Sigmoid colon (tissue), 7 donors: ENCODE measurements around the gene ACVR2A. TPM values are rescaled to one million over a fixed set of nuclear protein-coding genes. Genes with fewer than 3 reads are reported as not detected.
A peak's percentile ranks its signal among the peaks of the same experiment; 100 is the strongest.

Source experiments
- DNase-seq: peaks from one replicate; pipeline ENCODE4 v3.0.0-alpha.2; 2019
- H3K27ac ChIP-seq, 4 donors: fragments of 200-600 bp; sonication (generic); one replicate each; pipeline ENCODE4 v1.5.1; 2016 to 2019; ENCODE audit warnings: mild to moderate bottlenecking in 1 of 4
- H3K27me3 ChIP-seq, 3 donors: fragments of 200-600 bp; sonication (generic); one replicate each; pipeline ENCODE4 v1.5.1; 2019; ENCODE audit warnings: mild to moderate bottlenecking in 1 of 3
- H3K36me3 ChIP-seq, 4 donors: fragments of 200-600 bp; sonication (generic); one replicate each; pipeline ENCODE4 v1.5.1; 2016 to 2019
- H3K4me1 ChIP-seq, 4 donors: fragments of 200-600 bp; sonication (generic); one replicate each; pipeline ENCODE4 v1.5.1; 2017 to 2019
- H3K4me3 ChIP-seq, 4 donors: fragments of 200-600 bp; sonication (generic); one replicate each; pipeline ENCODE4 v1.5.1; 2017 to 2019; ENCODE audit warnings: mild to moderate bottlenecking in 2 of 4, moderate library complexity in 1 of 4
- H3K9me3 ChIP-seq, 4 donors: fragments of 200-600 bp in 3 of 4; sonication (generic) in 3 of 4; one replicate each; pipeline versions ENCODE4 v1.5.1 to v1.6.1; 2013 to 2019
- CTCF ChIP-seq, 4 experiments: fragments of 450-650 bp in 3 of 4; fragments of 200-600 bp in 1 of 4; IDR thresholded peaks; one replicate each; pipeline ENCODE4 v1.5.1; 2016 to 2019; ENCODE audit warnings: antibody characterized with exemption in 4 of 4, mild to moderate bottlenecking in 3 of 4, moderate library complexity in 2 of 4
- EP300 ChIP-seq, 4 donors: sonication (generic); formaldehyde crosslinking; IDR thresholded peaks; one replicate each; pipeline ENCODE4 v1.6.1; 2017; ENCODE audit warnings: antibody characterized with exemption in 4 of 4
- POLR2A ChIP-seq, 2 donors: fragments of 450-650 bp; IDR thresholded peaks; one replicate each; pipeline ENCODE4 v1.6.1; 2016; ENCODE audit warnings: antibody characterized with exemption in 2 of 2, mild to moderate bottlenecking in 2 of 2, moderate library complexity in 2 of 2
- POLR2AphosphoS5 ChIP-seq, 4 donors: sonication (generic); formaldehyde crosslinking; IDR thresholded peaks; one replicate each; pipeline ENCODE4 v1.6.1; 2017; ENCODE audit warnings: antibody characterized with exemption in 4 of 4
- WGBS, 2 donors: extraction: QIAGEN DNeasy Blood & Tissue Kit; methylation state at CpG; one replicate each; pipeline ENCODE4 v1.1.7; 2013; 5-methylcytosine and 5-hydroxymethylcytosine counted together
- intact Hi-C: fragments of 100-400 bp; cut with DNase I; formaldehyde crosslinking; loops from one replicate; pipeline ENCODE4 v1.15.1; 2023
- polyA plus RNA-seq, 3 donors: library from polyadenylated mRNA; stranded (reverse); fragments of 200-250 nt; gene quantifications; one replicate each; pipeline ENCODE4 v1.2.3, GENCODE V29; 2013
- total RNA-seq, 4 donors: library from RNA; depleted of rRNA; stranded (reverse); fragments of >200 nt; gene quantifications; one replicate each; pipeline ENCODE4 v1.1.0, GENCODE V29; 2016
- donor health status: healthy with polysubstance abuse.
- donor health status: Bipolar disorder and iron deficiency.
- donor health status: healthy.

The ACVR2A gene
- total and polyA plus RNA-seq, 7 donors: 2.1 to 54.4 (median 28.2) TPM

DNA sequence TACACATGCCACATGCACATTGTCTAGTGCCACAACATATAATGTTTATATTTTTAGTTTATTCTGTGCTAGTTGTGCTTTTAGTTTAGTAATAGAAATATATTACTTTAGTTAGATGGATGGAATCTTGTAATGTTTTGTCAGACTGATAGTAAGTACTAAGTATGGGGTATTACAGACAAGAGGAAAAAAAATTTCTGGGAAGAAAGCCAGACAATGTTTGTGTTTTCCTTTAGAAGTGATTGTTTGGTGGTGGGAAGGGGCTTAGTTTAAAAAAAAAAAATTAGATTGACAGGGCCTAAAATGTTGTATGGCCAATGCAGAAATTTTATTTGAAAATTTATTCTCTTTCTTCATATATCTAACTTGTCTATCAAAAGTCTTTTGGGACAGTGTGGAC, 37.8 kb downstream of the ACVR2A start:
- no peaks in the 10 kb centered on the region for H3K27me3 ChIP-seq
- intact Hi-C loops: no loop called here
- TF ChIP-seq EP300 (IDR thresholded peaks at IDR 0.05): no peak
- no peak for TF ChIP-seq POLR2AphosphoS5 (IDR thresholded peaks at IDR 0.05)
- TF ChIP-seq POLR2A (IDR thresholded peaks at IDR 0.05): no peak
- no peak for TF ChIP-seq CTCF (IDR thresholded peaks at IDR 0.05)
- DNase-seq: no peak
- H3K36me3 ChIP-seq: no peaks in the 10 kb centered on the region
- no peak overlapping the region for H3K27ac ChIP-seq
- H3K4me3 ChIP-seq: no peak overlapping the region
- H3K4me1 ChIP-seq: peaks cover 0 to 66% (median 32%) of the 10 kb centered on the region in 4 donors
- no peaks in the 10 kb centered on the region for H3K9me3 ChIP-seq

- TF ChIP-seq POLR2A (IDR thresholded peaks at IDR 0.05): no peak
- no peak for TF ChIP-seq EP300 (IDR thresholded peaks at IDR 0.05)
- TF ChIP-seq POLR2AphosphoS5 (IDR thresholded peaks at IDR 0.05): no peak
- no peak for TF ChIP-seq CTCF (IDR thresholded peaks at IDR 0.05)
- intact Hi-C loops: loop anchor here (5.0 kb wide), 1 partner anchor 38 kb away; the partner anchor contains the start of gene ACVR2A
- no peaks in the 10 kb centered on the region for H3K27me3 ChIP-seq
- no peaks in the 10 kb centered on the region for H3K36me3 ChIP-seq
- H3K4me3 ChIP-seq: peak overlapping the region in 1 of 4 donors; percentile 5
- H3K9me3 ChIP-seq: no peaks in the 10 kb centered on the region
- DNase-seq: no peak
- peak overlapping the region in 3 of 4 donors; percentile 16 to 46 (median 25) for H3K27ac ChIP-seq
- peaks cover 0 to 66% (median 29%) of the 10 kb centered on the region in 4 donors for H3K4me1 ChIP-seq
Measured at GRCh38 chr2:147884830-147885229, 40.0 kb downstream of the ACVR2A start.

DNA sequence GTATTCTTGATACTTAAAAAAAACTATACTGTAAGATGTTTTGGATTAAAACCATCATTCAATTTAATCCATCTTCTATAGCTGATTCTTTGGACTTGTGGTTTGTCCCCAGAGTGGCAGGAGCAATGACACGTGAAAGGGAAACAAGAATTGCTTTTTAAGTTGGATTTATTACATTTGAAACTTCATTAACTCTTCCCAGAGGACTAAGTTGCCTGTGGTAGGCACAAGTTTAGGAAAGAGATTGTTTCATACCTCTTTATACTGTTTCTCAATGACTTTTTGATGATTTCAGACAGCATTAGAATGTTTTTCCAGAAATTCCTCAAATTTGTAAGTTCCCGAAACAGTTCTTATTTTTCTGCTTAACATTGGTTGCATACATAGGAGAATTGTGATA, 41.3 kb downstream of the ACVR2A start:
- no peaks in the 10 kb centered on the region for H3K9me3 ChIP-seq
- no peak overlapping the region for H3K4me3 ChIP-seq
- H3K27me3 ChIP-seq: no peaks in the 10 kb centered on the region
- H3K27ac ChIP-seq: no peak overlapping the region
- H3K36me3 ChIP-seq: no peaks in the 10 kb centered on the region
- no peak for DNase-seq
- TF ChIP-seq POLR2AphosphoS5 (IDR thresholded peaks at IDR 0.05) (no peak), CTCF (IDR thresholded peaks at IDR 0.05) (no peak), EP300 (IDR thresholded peaks at IDR 0.05) (no peak), POLR2A (IDR thresholded peaks at IDR 0.05) (no peak)
- intact Hi-C loops: loop anchor here (5.0 kb wide), 1 partner anchor 39 kb away; the partner anchor contains the start of gene ACVR2A
- WGBS, 2 donors: 89% methylated on average over 2 of the region's 2 CpGs
- H3K4me1 ChIP-seq: peaks cover 0 to 54% (median 30%) of the 10 kb centered on the region in 4 donors

DNA sequence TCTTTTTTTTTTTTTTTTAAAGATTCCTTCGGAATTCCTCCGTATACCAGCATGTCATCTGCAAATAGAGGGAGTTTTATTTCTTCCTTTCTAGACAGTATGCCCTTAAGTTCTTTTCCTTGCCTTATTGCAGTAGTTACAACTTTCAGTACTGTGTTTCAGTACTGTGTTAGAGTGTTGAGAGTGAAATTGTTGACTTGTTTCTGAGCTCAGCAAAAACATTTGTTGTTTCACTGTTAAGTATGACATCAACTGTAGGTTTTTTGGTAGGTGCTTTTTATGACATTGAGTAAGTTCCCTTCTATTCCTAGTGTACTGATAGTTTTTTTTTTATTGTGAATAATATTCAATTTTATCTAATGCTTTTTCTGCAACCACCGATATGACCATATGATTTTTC, 43.9 kb downstream of the ACVR2A start:
- no peak for DNase-seq
- peaks cover 0 to 40% (median 25%) of the 10 kb centered on the region in 4 donors for H3K4me1 ChIP-seq
- 86 to 87% methylated on average over 3 of the region's 3 CpGs for WGBS, 2 donors
- no peaks in the 10 kb centered on the region for H3K27me3 ChIP-seq
- H3K27ac ChIP-seq: no peak overlapping the region
- no peak for TF ChIP-seq POLR2AphosphoS5 (IDR thresholded peaks at IDR 0.05)
- no peak for TF ChIP-seq POLR2A (IDR thresholded peaks at IDR 0.05)
- no peak for TF ChIP-seq CTCF (IDR thresholded peaks at IDR 0.05)
- no peak for TF ChIP-seq EP300 (IDR thresholded peaks at IDR 0.05)
- H3K36me3 ChIP-seq: no peaks in the 10 kb centered on the region
- no peak overlapping the region for H3K4me3 ChIP-seq
- intact Hi-C loops: loop anchor here (5.0 kb wide), 1 partner anchor 41 kb away; the partner anchor contains the start of gene ACVR2A
- H3K9me3 ChIP-seq: no peaks in the 10 kb centered on the region

DNA sequence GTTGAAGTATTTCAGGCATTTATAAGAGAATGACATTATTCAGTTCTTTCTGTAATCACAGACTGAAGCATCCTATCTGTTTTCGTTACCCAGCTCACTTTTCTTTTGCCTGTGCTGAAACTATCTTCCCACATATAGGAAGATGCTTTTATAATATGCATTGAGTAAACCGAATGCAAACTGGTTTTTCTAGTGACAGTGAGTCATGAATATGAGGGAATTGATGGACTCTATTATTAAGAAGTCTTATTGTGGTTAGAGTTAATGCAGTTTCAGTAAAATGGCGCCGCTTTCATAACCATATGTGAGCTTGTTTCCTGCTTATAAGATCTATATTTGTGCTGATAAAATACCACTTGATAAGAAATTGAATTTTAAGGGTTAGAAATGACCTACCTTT, 59.2 kb downstream of the ACVR2A start:
- peaks cover 0 to 17% (median 3%) of the 10 kb centered on the region in 4 donors for H3K36me3 ChIP-seq
- no peak overlapping the region for H3K4me3 ChIP-seq
- no peak overlapping the region for H3K27ac ChIP-seq
- 84 to 90% methylated on average over 4 of the region's 4 CpGs for WGBS, 2 donors
- intact Hi-C loops: no loop called here
- no peak for DNase-seq
- H3K9me3 ChIP-seq: no peaks in the 10 kb centered on the region
- no peak for TF ChIP-seq EP300 (IDR thresholded peaks at IDR 0.05)
- no peak for TF ChIP-seq POLR2AphosphoS5 (IDR thresholded peaks at IDR 0.05)
- TF ChIP-seq CTCF (IDR thresholded peaks at IDR 0.05): no peak
- no peaks in the 10 kb centered on the region for H3K27me3 ChIP-seq
- no peaks in the 10 kb centered on the region for H3K4me1 ChIP-seq
